Uterus (tissue), 2 donors: ENCODE data around the gene KLF15.

ENCODE experiments used
- POLR2A ChIP-seq, 2 donors: fragments of 450-650 bp; IDR thresholded peaks; one replicate each; pipeline ENCODE4 v1.6.1; 2016; ENCODE audit warnings: antibody characterized with exemption in 2 of 2, mild to moderate bottlenecking in 1 of 2, moderate library complexity in 1 of 2
- TF ChIP-seq, protein P1 (sequence below), 4 experiments: fragments of 200-600 bp in 2 of 4; fragments of 450-650 bp in 2 of 4; sonication (generic) in 2 of 4; IDR thresholded peaks; one replicate each; pipeline ENCODE4 v1.5.1; 2016 to 2019; ENCODE audit warnings: antibody characterized with exemption in 4 of 4, mild to moderate bottlenecking in 2 of 4, moderate library complexity in 1 of 4

- TF ChIP-seq, protein P1, sequence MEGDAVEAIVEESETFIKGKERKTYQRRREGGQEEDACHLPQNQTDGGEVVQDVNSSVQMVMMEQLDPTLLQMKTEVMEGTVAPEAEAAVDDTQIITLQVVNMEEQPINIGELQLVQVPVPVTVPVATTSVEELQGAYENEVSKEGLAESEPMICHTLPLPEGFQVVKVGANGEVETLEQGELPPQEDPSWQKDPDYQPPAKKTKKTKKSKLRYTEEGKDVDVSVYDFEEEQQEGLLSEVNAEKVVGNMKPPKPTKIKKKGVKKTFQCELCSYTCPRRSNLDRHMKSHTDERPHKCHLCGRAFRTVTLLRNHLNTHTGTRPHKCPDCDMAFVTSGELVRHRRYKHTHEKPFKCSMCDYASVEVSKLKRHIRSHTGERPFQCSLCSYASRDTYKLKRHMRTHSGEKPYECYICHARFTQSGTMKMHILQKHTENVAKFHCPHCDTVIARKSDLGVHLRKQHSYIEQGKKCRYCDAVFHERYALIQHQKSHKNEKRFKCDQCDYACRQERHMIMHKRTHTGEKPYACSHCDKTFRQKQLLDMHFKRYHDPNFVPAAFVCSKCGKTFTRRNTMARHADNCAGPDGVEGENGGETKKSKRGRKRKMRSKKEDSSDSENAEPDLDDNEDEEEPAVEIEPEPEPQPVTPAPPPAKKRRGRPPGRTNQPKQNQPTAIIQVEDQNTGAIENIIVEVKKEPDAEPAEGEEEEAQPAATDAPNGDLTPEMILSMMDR (IDR thresholded peaks at IDR 0.05) = no peak
- no peak for TF ChIP-seq POLR2A (IDR thresholded peaks at IDR 0.05)
Observed at GRCh38 chr3:126402666-126403302, 45.6 kb upstream of the KLF15 start.
